ENCODE measurements around the gene GALNT15. TPM values are rescaled to one million over a fixed set of nuclear protein-coding genes. Genes with fewer than 3 reads are reported as not detected.
A peak's percentile ranks its signal among the peaks of the same experiment; 100 is the strongest.

The GALNT15 gene
- total RNA-seq, 1 donor from 2014 or later = 0.95 TPM

- Histone ChIP-seq H2AFZ (ENCODE audit: low read depth, low read length) (no peak overlapping the region), H3K27me3 (ENCODE audit: insufficient read depth, low read length) (no peaks in the 10 kb centered on the region), H3K9me3 (ENCODE audit: insufficient read depth, low read depth, low read length) (no peaks in the 10 kb centered on the region), H3K4me3 (ENCODE audit: insufficient read depth, low read depth, low read length) (no peak overlapping the region), H3K27ac (ENCODE audit: low read depth, low read length) (no peak overlapping the region), H3K36me3 (ENCODE audit: insufficient read depth, low read length) (no peaks in the 10 kb centered on the region), H3K9ac (ENCODE audit: low read length) (no peak overlapping the region), H3K4me2 (ENCODE audit: low read length) (no peak overlapping the region), H3K4me1 (ENCODE audit: insufficient read depth, low read length) (peaks cover 3% of the 10 kb centered on the region), H3K79me2 (ENCODE audit: insufficient read depth, low read length) (no peaks in the 10 kb centered on the region), H4K20me1 (ENCODE audit: insufficient read depth, low read length) (no peaks in the 10 kb centered on the region)
- Mint-ChIP-seq H3K4me1 (ENCODE audit: low read depth, unreplicated experiment) (peaks cover 14% of the 10 kb centered on the region), H3K9me3 (ENCODE audit: unreplicated experiment) (peaks cover 16% of the 10 kb centered on the region), H3K4me3 (ENCODE audit: unreplicated experiment) (no peak overlapping the region), H3K36me3 (ENCODE audit: low read depth, unreplicated experiment) (peaks cover 2% of the 10 kb centered on the region), H3K27me3 (ENCODE audit: low read depth, unreplicated experiment) (peaks cover 2% of the 10 kb centered on the region), H3K27ac (ENCODE audit: unreplicated experiment) (no peak overlapping the region)
- FAIRE-seq (no peak), DNase-seq (ENCODE audit: low read depth) (no peak)
- TF ChIP-seq EZH2 (IDR thresholded peaks at IDR 0.05; ENCODE audit: insufficient read depth, low read length) (no peak), CTCF (IDR thresholded peaks at IDR 0.05; ENCODE audit: insufficient read depth, low read depth, low read length) (no peak)
Observed at GRCh38 chr3:16146015-16146730, 28.3 kb upstream of the GALNT15 start.

DNA sequence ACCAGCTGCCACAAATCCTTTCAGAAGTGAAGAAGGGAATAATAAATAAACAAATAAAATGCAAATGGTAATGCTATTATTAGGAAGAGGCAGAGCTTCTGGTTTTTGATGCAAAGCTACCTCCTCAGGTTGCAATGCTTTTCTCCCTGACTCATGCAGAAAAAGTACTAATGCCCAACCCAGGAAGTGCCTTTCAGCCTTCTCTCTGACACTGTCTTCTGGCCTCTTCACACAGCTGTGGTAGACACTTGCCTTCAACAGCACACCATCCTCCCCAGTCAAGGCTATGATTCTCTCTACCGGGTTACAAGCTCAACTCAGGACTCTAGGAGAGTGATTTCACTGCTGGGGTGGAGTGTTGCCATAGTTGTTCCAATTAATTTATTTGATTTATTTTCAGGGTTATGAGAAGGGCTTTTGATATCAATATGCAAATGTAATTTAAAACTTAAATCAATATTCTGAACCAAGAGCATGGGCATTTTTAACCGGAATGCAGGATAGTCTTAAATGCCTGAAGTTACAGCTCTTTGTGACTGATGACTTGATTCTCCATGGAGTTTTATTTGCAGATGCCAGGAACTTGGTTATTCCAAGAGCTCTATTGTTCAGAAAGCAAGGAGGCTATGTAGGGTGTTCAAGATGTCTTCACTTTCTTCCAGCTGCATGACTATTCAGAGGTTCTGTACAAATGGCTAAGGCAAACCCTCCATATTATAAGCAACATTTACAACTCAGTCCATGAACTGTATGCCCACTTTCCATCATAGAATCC is 27.1 kb upstream of the GALNT15 start:
- H3K36me3 ChIP-seq (ENCODE audit: insufficient read depth, low read length) = no peaks in the 10 kb centered on the region
- H3K27ac Mint-ChIP-seq (ENCODE audit: unreplicated experiment) = peak overlapping the region; percentile 75
- peaks cover 3% of the 10 kb centered on the region for H3K4me1 ChIP-seq (ENCODE audit: insufficient read depth, low read length)
- peaks cover 16% of the 10 kb centered on the region for H3K9me3 Mint-ChIP-seq (ENCODE audit: unreplicated experiment)
- no peak overlapping the region for H3K9ac ChIP-seq (ENCODE audit: low read length)
- no peaks in the 10 kb centered on the region for H3K9me3 ChIP-seq (ENCODE audit: insufficient read depth, low read depth, low read length)
- no peak overlapping the region for H3K4me2 ChIP-seq (ENCODE audit: low read length)
- no peak overlapping the region for H3K4me3 Mint-ChIP-seq (ENCODE audit: unreplicated experiment)
- peaks cover 2% of the 10 kb centered on the region for H3K36me3 Mint-ChIP-seq (ENCODE audit: low read depth, unreplicated experiment)
- FAIRE-seq = no peak
- H4K20me1 ChIP-seq (ENCODE audit: insufficient read depth, low read length) = no peaks in the 10 kb centered on the region
- H3K4me3 ChIP-seq (ENCODE audit: insufficient read depth, low read depth, low read length) = no peak overlapping the region
- H3K4me1 Mint-ChIP-seq (ENCODE audit: low read depth, unreplicated experiment) = peaks cover 9% of the 10 kb centered on the region
- no peak overlapping the region for H2AFZ ChIP-seq (ENCODE audit: low read depth, low read length)
- TF ChIP-seq EZH2 (IDR thresholded peaks at IDR 0.05; ENCODE audit: insufficient read depth, low read length) (no peak), CTCF (IDR thresholded peaks at IDR 0.05; ENCODE audit: insufficient read depth, low read depth, low read length) (no peak)
- no peaks in the 10 kb centered on the region for H3K79me2 ChIP-seq (ENCODE audit: insufficient read depth, low read length)
- peaks cover 2% of the 10 kb centered on the region for H3K27me3 Mint-ChIP-seq (ENCODE audit: low read depth, unreplicated experiment)
- H3K27me3 ChIP-seq (ENCODE audit: insufficient read depth, low read length) = no peaks in the 10 kb centered on the region
- H3K27ac ChIP-seq (ENCODE audit: low read depth, low read length) = no peak overlapping the region
- peak; percentile 58 for DNase-seq (ENCODE audit: low read depth)

Measured in astrocyte (in vitro differentiated cells and primary cell).